H9 (cell line): Measurements from ENCODE around the gene ANKS1B. TPM values are rescaled to one million over a fixed set of nuclear protein-coding genes. Genes with fewer than 3 reads are reported as not detected.

ENCODE experiments used
- DNase-seq: peaks from one replicate; pipeline ENCODE4 v3.0.0-alpha.2; 2017
- H2AFZ ChIP-seq: one replicate; pipeline ENCODE4 v1.6.1; 2013; ENCODE audit warnings: mild to moderate bottlenecking, low read length, control low read depth, moderate library complexity
- H2AK5ac ChIP-seq: 2 replicates; pipeline ENCODE4 v1.6.1; 2013; ENCODE audit warnings: low read length, control low read depth, mixed read lengths; ENCODE audit not compliant: insufficient read length
- H2BK120ac ChIP-seq: one replicate; pipeline ENCODE4 v1.6.1; 2013; ENCODE audit warnings: low read depth, mild to moderate bottlenecking, low read length, control low read depth, inconsistent platforms; ENCODE audit not compliant: poor library complexity, severe bottlenecking
- H2BK12ac ChIP-seq: 2 replicates; pipeline ENCODE4 v1.6.1; 2013; ENCODE audit warnings: low read length, control low read depth, mixed read lengths, low read depth; ENCODE audit not compliant: insufficient read length
- H2BK15ac ChIP-seq: 2 replicates; pipeline ENCODE4 v1.6.1; 2013; ENCODE audit warnings: low read depth, low read length, control low read depth
- H2BK20ac ChIP-seq: one replicate; pipeline ENCODE4 v1.6.1; 2013; ENCODE audit warnings: low read depth, mild to moderate bottlenecking, low read length, control low read depth, inconsistent platforms; ENCODE audit not compliant: poor library complexity, severe bottlenecking
- H2BK5ac ChIP-seq: 2 replicates; pipeline ENCODE4 v1.6.1; 2013; ENCODE audit warnings: low read length, control low read depth, mixed read lengths; ENCODE audit not compliant: insufficient read length
- H3K14ac ChIP-seq: 2 replicates; pipeline ENCODE4 v1.6.1; 2013; ENCODE audit warnings: low read length, control low read depth; ENCODE audit not compliant: insufficient read depth
- H3K18ac ChIP-seq: 2 replicates; pipeline ENCODE4 v1.6.1; 2013; ENCODE audit warnings: low read depth, mild to moderate bottlenecking, mixed read lengths, low read length, control low read depth; ENCODE audit not compliant: insufficient read length
- H3K23ac ChIP-seq: 2 replicates; pipeline ENCODE4 v1.6.1; 2013; ENCODE audit warnings: low read length, control low read depth, mixed read lengths, low read depth; ENCODE audit not compliant: insufficient read length
- H3K23me2 ChIP-seq: 2 replicates; pipeline ENCODE4 v1.6.1; 2013; ENCODE audit warnings: low read depth, mild to moderate bottlenecking, mixed read lengths, low read length, control low read depth; ENCODE audit not compliant: insufficient read length, poor library complexity, severe bottlenecking
- H3K27ac ChIP-seq: 2 replicates; pipeline ENCODE4 v1.5.1; 2013; ENCODE audit warnings: low read length, control low read depth, mixed read lengths, low read depth; ENCODE audit not compliant: insufficient read length
- H3K27me3 ChIP-seq: 2 replicates; pipeline ENCODE4 v1.6.1; 2013; ENCODE audit warnings: low read length, control low read depth, inconsistent platforms; ENCODE audit not compliant: insufficient read depth
- H3K4ac ChIP-seq: 2 replicates; pipeline ENCODE4 v1.6.1; 2013; ENCODE audit warnings: low read depth, mild to moderate bottlenecking, control low read depth, inconsistent platforms, low read length, moderate library complexity
- H3K4me1 ChIP-seq: 2 replicates; pipeline ENCODE4 v1.6.1; 2013; ENCODE audit warnings: low read length, control low read depth, inconsistent platforms; ENCODE audit not compliant: insufficient read depth
- H3K4me2 ChIP-seq: 2 replicates; pipeline ENCODE4 v1.6.1; 2013; ENCODE audit warnings: low read length, control low read depth, mixed read lengths; ENCODE audit not compliant: insufficient read length, insufficient read depth
- H3K56ac ChIP-seq: 2 replicates; pipeline ENCODE4 v1.6.1; 2013; ENCODE audit warnings: low read depth, mild to moderate bottlenecking, mixed read lengths, low read length, control low read depth; ENCODE audit not compliant: insufficient read length
- H3K79me1 ChIP-seq: 2 replicates; pipeline ENCODE4 v1.6.1; 2013; ENCODE audit warnings: low read depth, mild to moderate bottlenecking, moderate library complexity, low read length, control low read depth, inconsistent platforms; ENCODE audit not compliant: insufficient read depth, poor library complexity, severe bottlenecking
- H3K79me2 ChIP-seq: 2 replicates; pipeline ENCODE4 v1.6.1; 2013; ENCODE audit warnings: low read length, control low read depth, inconsistent platforms; ENCODE audit not compliant: insufficient read depth
- H3K9ac ChIP-seq: 2 replicates; pipeline ENCODE4 v1.6.1; 2013; ENCODE audit warnings: low read length, control low read depth, mixed read lengths; ENCODE audit not compliant: insufficient read length; ENCODE audit errors: extremely low read depth
- H3K9me3 ChIP-seq: one replicate; pipeline ENCODE4 v1.6.1; 2013; ENCODE audit warnings: low read depth, low read length, inconsistent platforms; ENCODE audit not compliant: control insufficient read depth
- H3T11ph ChIP-seq: one replicate; pipeline ENCODE4 v1.6.1; 2013; ENCODE audit warnings: mild to moderate bottlenecking, low read length, control low read depth, inconsistent platforms
- H4K20me1 ChIP-seq: one replicate; pipeline ENCODE4 v1.6.1; 2013; ENCODE audit not compliant: control insufficient read depth, insufficient read length, insufficient read depth
- H4K5ac ChIP-seq: 2 replicates; pipeline ENCODE4 v1.6.1; 2013; ENCODE audit warnings: low read depth, mild to moderate bottlenecking, mixed read lengths, low read length, control low read depth; ENCODE audit not compliant: insufficient read length
- H4K8ac ChIP-seq: replicated peaks from 2 replicates; pipeline ENCODE4 v1.6.1; 2013; ENCODE audit warnings: low read length, control low read depth, mixed read lengths, low read depth; ENCODE audit not compliant: insufficient read length
- H4K91ac ChIP-seq: 2 replicates; pipeline ENCODE4 v1.6.1; 2013; ENCODE audit warnings: low read depth, mild to moderate bottlenecking, moderate library complexity, mixed read lengths, low read length, control low read depth; ENCODE audit not compliant: insufficient read length
- H3K27ac Mint-ChIP-seq, 3 experiments: 2 replicates in 2 of 3; 3 replicates in 1 of 3; pipeline ENCODE4 v1.8.0; 2020 to 2021; ENCODE audit warnings: mixed read lengths in 3 of 3, mild to moderate bottlenecking in 1 of 3, moderate library complexity in 1 of 3
- H3K27me3 Mint-ChIP-seq: 2 replicates; pipeline ENCODE4 v1.8.0; 2021; ENCODE audit warnings: low read depth, mild to moderate bottlenecking, moderate library complexity, mixed read lengths
- H3K36me3 Mint-ChIP-seq, 3 experiments: 2 replicates in 2 of 3; 3 replicates in 1 of 3; pipeline ENCODE4 v1.8.0; 2020 to 2021; ENCODE audit warnings: low read depth in 3 of 3, mixed read lengths in 3 of 3; ENCODE audit not compliant: insufficient read depth in 1 of 3
- H3K4me1 Mint-ChIP-seq, 2 experiments: 2 replicates each; pipeline ENCODE4 v1.8.0; 2020; ENCODE audit warnings: mixed read lengths in 2 of 2
- H3K4me3 Mint-ChIP-seq, 2 experiments: 2 replicates in 1 of 2; 3 replicates in 1 of 2; pipeline ENCODE4 v1.8.0; 2020 to 2021; ENCODE audit warnings: mild to moderate bottlenecking in 2 of 2, mixed read lengths in 2 of 2, moderate library complexity in 1 of 2
- H3K9me3 Mint-ChIP-seq, 2 experiments: 2 replicates in 1 of 2; 3 replicates in 1 of 2; pipeline ENCODE4 v1.8.0; 2020; ENCODE audit warnings: mild to moderate bottlenecking in 2 of 2, mixed read lengths in 2 of 2, moderate library complexity in 1 of 2
- WGBS: extraction: QIAGEN DNeasy Blood & Tissue Kit; methylation state at CpG from one replicate; pipeline ENCODE4 v1.1.7; 2013; ENCODE audit warnings: missing lambda C conversion rate, low lambda C conversion rate, mixed read lengths; ENCODE audit not compliant: insufficient read length; ENCODE audit errors: extremely low coverage; 5-methylcytosine and 5-hydroxymethylcytosine counted together
- total RNA-seq: library from RNA; stranded (reverse); gene quantifications from 2 replicates; pipeline ENCODE4 v1.2.1, GENCODE V29; 2021
- TF ChIP-seq, protein P1 (sequence below): fragments of 200-600 bp; sonication (generic); conservative IDR thresholded peaks from 3 replicates; pipeline ENCODE4 v1.8.0; 2021; ENCODE audit warnings: antibody characterized with exemption, mild to moderate bottlenecking

ANKS1B gene
- total RNA-seq, 1 experiment from 2014 or later: 4.1 TPM

DNA sequence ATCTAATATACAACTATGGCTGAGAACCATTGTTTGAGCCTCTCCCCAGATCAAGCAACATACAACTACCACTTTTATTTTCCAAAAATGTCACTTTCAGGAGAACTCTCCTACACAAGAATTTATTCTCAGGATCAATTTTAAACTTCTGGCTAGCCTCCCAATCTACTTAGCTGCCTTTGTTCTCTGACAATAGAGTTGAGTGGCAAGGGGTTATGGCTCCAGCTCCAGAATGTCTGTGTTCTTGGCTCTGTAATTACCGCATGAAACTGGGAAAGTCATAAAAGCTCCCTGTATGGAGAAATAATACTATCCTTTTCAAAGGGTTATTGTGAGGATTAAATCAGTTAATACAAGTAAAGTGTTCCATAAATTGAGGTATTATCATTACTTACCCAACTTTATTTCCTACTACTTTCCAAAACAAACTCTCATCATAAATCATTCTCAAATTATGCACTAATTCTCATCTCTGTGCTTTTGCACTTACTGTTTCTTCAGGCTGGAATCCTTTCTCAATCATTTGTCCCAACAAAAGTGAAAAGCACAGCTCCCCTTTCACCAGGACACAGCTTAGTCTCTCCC is 215.2 kb downstream of the ANKS1B start:
- H3K27me3 ChIP-seq: no peaks in the 10 kb centered on the region
- no peak overlapping the region for H4K8ac ChIP-seq
- no peaks in the 10 kb centered on the region for H3K9me3 ChIP-seq
- H3K27me3 Mint-ChIP-seq: no peaks in the 10 kb centered on the region
- H2AK5ac ChIP-seq: no peak overlapping the region
- H4K5ac ChIP-seq: no peak overlapping the region
- H4K20me1 ChIP-seq: no peaks in the 10 kb centered on the region
- no peak overlapping the region for H2AFZ ChIP-seq
- no peaks in the 10 kb centered on the region for H3K9me3 Mint-ChIP-seq
- H3K14ac ChIP-seq: no peak overlapping the region
- H3K56ac ChIP-seq: no peak overlapping the region
- no peak overlapping the region for H3K23ac ChIP-seq
- H3K79me1 ChIP-seq: no peaks in the 10 kb centered on the region
- no peak overlapping the region for H2BK20ac ChIP-seq
- no peak for DNase-seq
- H3K23me2 ChIP-seq: no peaks in the 10 kb centered on the region
- no peak overlapping the region for H2BK15ac ChIP-seq
- H3K27ac ChIP-seq: no peak overlapping the region
- no peaks in the 10 kb centered on the region for H3K36me3 Mint-ChIP-seq
- TF ChIP-seq, protein P1, sequence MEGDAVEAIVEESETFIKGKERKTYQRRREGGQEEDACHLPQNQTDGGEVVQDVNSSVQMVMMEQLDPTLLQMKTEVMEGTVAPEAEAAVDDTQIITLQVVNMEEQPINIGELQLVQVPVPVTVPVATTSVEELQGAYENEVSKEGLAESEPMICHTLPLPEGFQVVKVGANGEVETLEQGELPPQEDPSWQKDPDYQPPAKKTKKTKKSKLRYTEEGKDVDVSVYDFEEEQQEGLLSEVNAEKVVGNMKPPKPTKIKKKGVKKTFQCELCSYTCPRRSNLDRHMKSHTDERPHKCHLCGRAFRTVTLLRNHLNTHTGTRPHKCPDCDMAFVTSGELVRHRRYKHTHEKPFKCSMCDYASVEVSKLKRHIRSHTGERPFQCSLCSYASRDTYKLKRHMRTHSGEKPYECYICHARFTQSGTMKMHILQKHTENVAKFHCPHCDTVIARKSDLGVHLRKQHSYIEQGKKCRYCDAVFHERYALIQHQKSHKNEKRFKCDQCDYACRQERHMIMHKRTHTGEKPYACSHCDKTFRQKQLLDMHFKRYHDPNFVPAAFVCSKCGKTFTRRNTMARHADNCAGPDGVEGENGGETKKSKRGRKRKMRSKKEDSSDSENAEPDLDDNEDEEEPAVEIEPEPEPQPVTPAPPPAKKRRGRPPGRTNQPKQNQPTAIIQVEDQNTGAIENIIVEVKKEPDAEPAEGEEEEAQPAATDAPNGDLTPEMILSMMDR: no peak
- peaks cover 8 to 9% of the 10 kb centered on the region in 2 experiments for H3K4me1 Mint-ChIP-seq
- no peaks in the 10 kb centered on the region for H3K4me1 ChIP-seq
- no peak overlapping the region for H3K4me3 Mint-ChIP-seq
- no peak overlapping the region for H3K4me2 ChIP-seq
- H2BK12ac ChIP-seq: no peak overlapping the region
- no peak overlapping the region for H3K9ac ChIP-seq
- no peak overlapping the region for H3K18ac ChIP-seq
- WGBS: no CpG with 5 or more reads among the region's 1 CpG
- peak overlapping the region; percentile 38 to 71 (median 49); a peak in 3 of 7 replicates for H3K27ac Mint-ChIP-seq
- H3T11ph ChIP-seq: no peak overlapping the region
- no peaks in the 10 kb centered on the region for H3K79me2 ChIP-seq
- H2BK120ac ChIP-seq: no peak overlapping the region
- H3K4ac ChIP-seq: no peak overlapping the region
- H4K91ac ChIP-seq: no peak overlapping the region
- no peak overlapping the region for H2BK5ac ChIP-seq
